HepG2 (cell line): ENCODE results near the gene GADD45B. TPM values are rescaled to one million over a fixed set of nuclear protein-coding genes. Genes with fewer than 3 reads are reported as not detected.
A peak's percentile ranks its signal among the peaks of the same experiment; 100 is the strongest.

Experiments
- ATF2 ChIP-seq: sonication (generic); formaldehyde crosslinking; IDR thresholded peaks from 2 replicates; pipeline ENCODE4 v1.4.0; 2020; ENCODE audit warnings: missing genetic modification reagents
- BHLHE40 ChIP-seq: IDR thresholded peaks from 2 replicates; pipeline ENCODE4 v1.6.1; 2011; ENCODE audit warnings: low read length, improper control_type of control experiment
- IRF2 ChIP-seq: IDR thresholded peaks from 2 replicates; pipeline ENCODE4 v1.6.1; 2018; ENCODE audit warnings: missing genetic modification reagents, missing compliant biosample characterization
- LCORL ChIP-seq, 2 experiments: fragments of 450-650 bp in 1 of 2; sonication (generic) in 1 of 2; formaldehyde crosslinking in 1 of 2; IDR thresholded peaks; 2 replicates each; pipeline versions ENCODE4 v1.5.0 to v1.6.1; 2017 to 2020; ENCODE audit warnings: antibody characterized with exemption in 1 of 2, missing genetic modification reagents in 1 of 2
- NFAT5 ChIP-seq: sonication (generic); formaldehyde crosslinking; IDR thresholded peaks from 2 replicates; pipeline ENCODE4 v1.4.0; 2020; ENCODE audit warnings: missing genetic modification reagents
- NFYB ChIP-seq: sonication (generic); formaldehyde crosslinking; IDR thresholded peaks from 2 replicates; pipeline ENCODE4 v1.4.0; 2020; ENCODE audit warnings: missing genetic modification reagents
- SAFB2 ChIP-seq: sonication (generic); formaldehyde crosslinking; IDR thresholded peaks from 2 replicates; pipeline ENCODE4 v1.5.1; 2020; ENCODE audit warnings: missing genetic modification reagents, low read depth, mild to moderate bottlenecking, borderline replicate concordance
- SALL2 ChIP-seq: sonication (generic); formaldehyde crosslinking; IDR thresholded peaks from 2 replicates; pipeline ENCODE4 v1.8.1; 2023; ENCODE audit warnings: mild to moderate bottlenecking, missing genetic modification reagents, inconsistent platforms
- STAG1 ChIP-seq: sonication (generic); formaldehyde crosslinking; IDR thresholded peaks from 2 replicates; pipeline ENCODE4 v1.4.0; 2020; ENCODE audit warnings: missing genetic modification reagents
- TCF12 ChIP-seq, 2 experiments: fragments of 450-650 bp in 1 of 2; sonication (generic) in 1 of 2; formaldehyde crosslinking in 1 of 2; IDR thresholded peaks; 2 replicates each; pipeline versions ENCODE4 v1.6.1 to v1.8.0; 2017 to 2022; ENCODE audit warnings: antibody characterized with exemption in 1 of 2, mild to moderate bottlenecking in 1 of 2, missing genetic modification reagents in 1 of 2, moderate library complexity in 1 of 2
- TEAD2 ChIP-seq: sonication (generic); formaldehyde crosslinking; IDR thresholded peaks from 2 replicates; pipeline ENCODE4 v1.9.0; 2021; ENCODE audit warnings: missing genetic modification reagents
- ZBTB25 ChIP-seq: IDR thresholded peaks from 2 replicates; pipeline ENCODE4 v1.6.1; 2018; ENCODE audit warnings: missing genetic modification reagents
- ZKSCAN1 ChIP-seq: fragments of 150-350 bp; IDR thresholded peaks from 2 replicates; pipeline ENCODE4 v1.6.1; 2014; ENCODE audit warnings: low read length
- ZNF333 ChIP-seq: sonication (generic); formaldehyde crosslinking; IDR thresholded peaks from 2 replicates; pipeline ENCODE4 v1.4.0; 2020; ENCODE audit warnings: mild to moderate bottlenecking, missing genetic modification reagents, borderline replicate concordance
- ZNF609 ChIP-seq: sonication (generic); formaldehyde crosslinking; IDR thresholded peaks from 2 replicates; pipeline ENCODE4 v1.4.0; 2020; ENCODE audit warnings: mild to moderate bottlenecking, missing genetic modification reagents, borderline replicate concordance
- polyA plus RNA-seq, 8 experiments: library from polyadenylated mRNA; depleted of rRNA in 3 of 8; stranded (reverse) in 7 of 8; unstranded in 1 of 8; fragments of >200 nt; fragmentation: Illumina TruSeq in 4 of 8; extraction: Trizol in 4 of 8; gene quantifications; 2 replicates each; pipeline versions ENCODE4 v1.2.1 to v1.2.3, GENCODE V29; 2011 to 2016; ENCODE audit warnings: low read depth in 4 of 8, missing spikeins in 1 of 8, mixed read lengths in 1 of 8; ENCODE audit not compliant: insufficient read depth in 1 of 8
- total RNA-seq, 5 experiments: library from RNA; depleted of rRNA; stranded (reverse); fragments of >200 nt; fragmentation: Illumina TruSeq; extraction: Trizol; gene quantifications; 2 replicates each; pipeline ENCODE4 v1.2.3, GENCODE V29; 2016; ENCODE audit warnings: low read depth in 1 of 5

Gene GADD45B
- total and polyA plus RNA-seq, 2 of the 13 experiments (the other 11 are each of a cell fraction or from before 2014, with no cell fraction given) = 4.6 to 34.1 TPM

GRCh38 chr19:2475702-2476450 is at the start of gene GADD45B (continued):
- TF ChIP-seq SAFB2 (CRISPR knock-in tag) (no peak), ZNF333 (CRISPR knock-in tag) (0 out of 2 replicates have a peak, but pooled peaks have one; percentile 19), TEAD2 (CRISPR knock-in tag) (0 out of 2 replicates have a peak, but pooled peaks have one; percentile 30), ZBTB25 (CRISPR knock-in tag) (peak; percentile 53; the same call in 1 of the 2 replicates), NFAT5 (CRISPR knock-in tag) (no peak), NFYB (peak; percentile 77), ATF2 (CRISPR knock-in tag) (peak; percentile 62; the same call in 1 of the 2 replicates), SALL2 (CRISPR knock-in tag) (peak; percentile 26; the same call in 1 of the 2 replicates), ZKSCAN1 (peak; percentile 48; the same call in 1 of the 2 replicates), STAG1 (CRISPR knock-in tag) (peak; percentile 25), BHLHE40 (peak; percentile 51; the same call in 1 of the 2 replicates), LCORL (IDR thresholded peaks at IDR 0.05) (no peak), LCORL (CRISPR knock-in tag; IDR thresholded peaks at IDR 0.05) (peak; percentile 26; the same call in 1 of the 2 replicates), IRF2 (CRISPR knock-in tag) (peak; percentile 51; the same call in 1 of the 2 replicates), ZNF609 (CRISPR knock-in tag) (peak; percentile 58; the same call in 1 of the 2 replicates), TCF12 (IDR thresholded peaks at IDR 0.05) (no peak), TCF12 (CRISPR knock-in tag; IDR thresholded peaks at IDR 0.05) (0 out of 2 replicates have a peak, but pooled peaks have one; percentile 47)
